ENCODE data around the gene SECTM1.
"Not testable (repeated sequence)": the region's sequence is repeated elsewhere in the genome, so short reads cannot be mapped to it uniquely, and the experiment has no call there.

Gene SECTM1

DNA sequence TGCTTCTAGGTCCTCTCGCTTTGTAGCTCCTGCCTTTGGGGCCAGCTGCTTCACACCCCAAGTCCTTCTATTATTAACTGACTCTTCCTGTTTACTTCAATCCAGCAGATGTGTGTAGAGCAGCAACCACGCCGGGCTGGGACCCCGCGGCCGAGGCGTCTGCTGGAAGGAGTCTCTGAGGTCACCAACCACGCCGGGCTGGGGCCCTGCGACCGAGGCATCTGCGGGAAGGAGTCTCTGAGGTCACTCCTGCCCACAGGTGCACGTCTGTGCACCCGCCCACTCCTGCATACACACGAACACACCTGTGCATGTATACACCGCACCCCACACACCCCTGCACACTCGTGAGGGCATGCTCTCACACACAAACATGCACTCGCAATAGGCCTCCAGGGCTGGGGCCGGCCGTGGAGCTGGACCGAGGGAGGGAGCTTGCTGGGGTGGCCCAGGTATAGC is 17.7 kb upstream of the SECTM1 start:
- H3K4me3 ChIP-seq (ENCODE audit: low read depth in 1 of 2, low read length in 2 of 2) = no peak overlapping the region
- peaks cover 0 to 13% of the 10 kb centered on the region in 2 donors for H3K4me1 ChIP-seq (ENCODE audit: control insufficient read depth in 1 of 2, insufficient read depth in 2 of 2, low read length in 2 of 2)
- H3K9me3 ChIP-seq (ENCODE audit: control insufficient read depth in 1 of 2, low read length in 2 of 2) = no peaks in the 10 kb centered on the region
- H3K27me3 ChIP-seq (ENCODE audit: low read depth, low read length) = no peaks in the 10 kb centered on the region
- no peaks in the 10 kb centered on the region for H3K36me3 ChIP-seq (ENCODE audit: control insufficient read depth in 1 of 2, insufficient read depth in 2 of 2, low read length in 2 of 2)
- H3K27ac ChIP-seq (ENCODE audit: low read length) = no peak overlapping the region

DNA sequence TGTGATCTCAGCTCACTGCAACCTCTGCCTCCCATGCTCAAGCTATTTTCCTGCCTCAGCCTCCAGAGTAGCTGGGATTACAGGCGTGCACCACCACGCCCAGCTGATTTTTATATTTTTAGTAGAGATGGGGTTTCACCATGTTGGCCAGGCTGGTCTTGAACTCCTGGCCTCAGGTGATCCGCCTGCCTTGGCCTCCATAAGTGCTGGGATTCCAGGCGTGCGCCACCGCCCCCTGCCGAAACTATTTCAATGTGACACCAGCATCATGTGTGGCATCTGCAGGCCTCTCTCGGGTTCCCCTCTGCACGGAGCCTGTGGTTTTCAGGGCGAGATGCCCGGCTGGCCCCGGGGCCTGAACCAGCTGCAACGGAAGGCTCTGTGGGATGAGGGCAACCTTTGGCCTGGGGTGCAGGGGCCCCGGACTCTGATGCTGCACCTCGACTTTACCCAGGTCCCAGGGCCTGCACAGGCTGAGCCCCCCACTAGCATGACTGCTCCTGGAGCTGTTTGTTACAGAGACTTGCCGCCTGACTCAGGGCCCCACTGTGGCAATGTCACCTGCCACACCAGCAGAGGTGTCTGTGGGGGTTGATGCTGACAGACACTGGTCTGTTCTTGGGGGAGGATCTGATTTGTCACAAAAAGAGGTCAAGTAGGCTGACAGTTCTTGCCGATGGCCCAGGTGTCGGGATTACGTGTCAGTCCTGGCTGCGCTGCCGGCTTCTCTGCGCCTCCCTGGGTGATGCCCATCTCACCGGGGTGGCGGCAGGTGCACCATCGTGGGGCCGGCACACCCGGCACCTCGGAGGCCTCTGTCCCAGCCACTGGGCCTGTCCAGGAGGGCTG is 16.8 kb upstream of the SECTM1 start:
- Histone ChIP-seq H3K27ac (ENCODE audit: low read length) (no peak overlapping the region), H3K4me3 (ENCODE audit: low read depth in 1 of 2, low read length in 2 of 2) (no peak overlapping the region), H3K36me3 (ENCODE audit: control insufficient read depth in 1 of 2, insufficient read depth in 2 of 2, low read length in 2 of 2) (no peaks in the 10 kb centered on the region), H3K9me3 (ENCODE audit: control insufficient read depth in 1 of 2, low read length in 2 of 2) (no peaks in the 10 kb centered on the region), H3K4me1 (ENCODE audit: control insufficient read depth in 1 of 2, insufficient read depth in 2 of 2, low read length in 2 of 2) (peaks cover 0 to 6% of the 10 kb centered on the region in 2 donors), H3K27me3 (ENCODE audit: low read depth, low read length) (no peaks in the 10 kb centered on the region)

DNA sequence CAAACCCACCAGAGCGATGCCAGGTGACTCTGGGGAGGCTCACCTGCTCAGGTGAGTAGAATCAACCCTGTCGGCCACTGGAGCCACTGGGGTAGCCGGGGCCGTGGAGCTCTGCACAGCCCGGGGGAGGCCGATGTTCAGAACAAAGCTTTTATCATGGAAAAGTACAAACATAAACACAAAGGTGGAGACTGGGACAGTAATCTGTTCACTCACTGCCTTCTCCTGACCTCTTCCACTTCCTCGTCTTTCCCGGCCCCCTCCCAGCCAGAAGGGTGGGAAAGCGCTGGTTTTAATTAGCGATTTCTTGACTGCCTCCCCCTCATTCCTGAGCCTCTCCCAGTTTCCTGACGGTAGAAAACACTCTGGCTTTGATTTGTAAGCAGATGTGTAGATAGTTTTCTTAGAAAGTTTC is 15.7 kb upstream of the SECTM1 start:
- Histone ChIP-seq H3K27ac (ENCODE audit: low read length) (no peak overlapping the region), H3K36me3 (ENCODE audit: control insufficient read depth in 1 of 2, insufficient read depth in 2 of 2, low read length in 2 of 2) (no peaks in the 10 kb centered on the region), H3K4me1 (ENCODE audit: control insufficient read depth in 1 of 2, insufficient read depth in 2 of 2, low read length in 2 of 2) (peaks cover 0 to 6% of the 10 kb centered on the region in 2 donors), H3K27me3 (ENCODE audit: low read depth, low read length) (no peaks in the 10 kb centered on the region), H3K4me3 (ENCODE audit: low read depth in 1 of 2, low read length in 2 of 2) (no peak overlapping the region), H3K9me3 (ENCODE audit: control insufficient read depth in 1 of 2, low read length in 2 of 2) (no peaks in the 10 kb centered on the region)

DNA sequence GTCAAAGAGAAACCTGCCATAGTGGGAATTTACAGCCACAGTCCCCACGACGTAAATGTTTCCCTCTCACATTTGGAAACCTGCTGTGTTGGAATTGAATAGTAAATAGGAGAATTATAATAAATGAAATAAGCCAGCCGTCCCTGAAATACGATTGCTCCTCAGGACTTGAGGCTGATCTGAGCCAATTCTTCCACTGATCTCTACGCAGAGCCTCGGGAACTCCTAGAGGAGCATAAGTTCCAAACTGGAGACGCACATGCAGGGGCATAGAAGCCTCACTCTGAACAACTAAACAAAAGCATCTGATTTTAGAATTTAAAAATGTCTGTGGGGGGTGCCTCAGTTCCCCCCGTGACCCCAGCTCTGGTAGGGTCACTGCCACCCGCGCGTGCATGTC is 15.3 kb upstream of the SECTM1 start:
- H3K4me3 ChIP-seq (ENCODE audit: low read depth in 1 of 2, low read length in 2 of 2) = no peak overlapping the region
- H3K27me3 ChIP-seq (ENCODE audit: low read depth, low read length) = no peaks in the 10 kb centered on the region
- H3K36me3 ChIP-seq (ENCODE audit: control insufficient read depth in 1 of 2, insufficient read depth in 2 of 2, low read length in 2 of 2) = no peaks in the 10 kb centered on the region
- no peaks in the 10 kb centered on the region for H3K9me3 ChIP-seq (ENCODE audit: control insufficient read depth in 1 of 2, low read length in 2 of 2)
- H3K4me1 ChIP-seq (ENCODE audit: control insufficient read depth in 1 of 2, insufficient read depth in 2 of 2, low read length in 2 of 2) = peaks cover 0 to 6% of the 10 kb centered on the region in 2 donors
- H3K27ac ChIP-seq (ENCODE audit: low read length) = no peak overlapping the region

DNA sequence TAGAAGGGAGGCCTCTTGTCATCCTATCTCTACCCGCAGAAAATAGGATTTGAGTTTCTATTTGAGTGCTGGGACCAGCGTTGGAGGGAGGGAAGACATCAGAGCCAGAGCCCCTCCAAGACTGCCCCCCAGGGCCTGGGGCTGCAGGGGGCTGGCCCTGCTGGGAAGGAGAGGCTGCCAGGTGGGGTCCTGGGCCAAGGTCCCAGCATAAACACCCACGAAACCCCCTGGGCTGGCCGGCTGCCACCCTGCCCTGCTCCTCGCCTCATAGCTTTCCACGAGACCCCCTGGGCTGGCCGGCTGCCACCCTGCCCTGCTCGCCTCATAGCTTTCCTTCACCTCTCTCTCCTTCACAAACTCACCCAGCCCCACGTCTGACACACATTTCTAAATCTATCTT is 14.9 kb upstream of the SECTM1 start:
- Histone ChIP-seq H3K27me3 (ENCODE audit: low read depth, low read length) (no peaks in the 10 kb centered on the region), H3K9me3 (ENCODE audit: control insufficient read depth in 1 of 2, low read length in 2 of 2) (no peaks in the 10 kb centered on the region), H3K4me3 (ENCODE audit: low read depth in 1 of 2, low read length in 2 of 2) (no peak overlapping the region), H3K4me1 (ENCODE audit: control insufficient read depth in 1 of 2, insufficient read depth in 2 of 2, low read length in 2 of 2) (peaks cover 0 to 6% of the 10 kb centered on the region in 2 donors), H3K36me3 (ENCODE audit: control insufficient read depth in 1 of 2, insufficient read depth in 2 of 2, low read length in 2 of 2) (no peaks in the 10 kb centered on the region), H3K27ac (ENCODE audit: low read length) (no peak overlapping the region)

DNA sequence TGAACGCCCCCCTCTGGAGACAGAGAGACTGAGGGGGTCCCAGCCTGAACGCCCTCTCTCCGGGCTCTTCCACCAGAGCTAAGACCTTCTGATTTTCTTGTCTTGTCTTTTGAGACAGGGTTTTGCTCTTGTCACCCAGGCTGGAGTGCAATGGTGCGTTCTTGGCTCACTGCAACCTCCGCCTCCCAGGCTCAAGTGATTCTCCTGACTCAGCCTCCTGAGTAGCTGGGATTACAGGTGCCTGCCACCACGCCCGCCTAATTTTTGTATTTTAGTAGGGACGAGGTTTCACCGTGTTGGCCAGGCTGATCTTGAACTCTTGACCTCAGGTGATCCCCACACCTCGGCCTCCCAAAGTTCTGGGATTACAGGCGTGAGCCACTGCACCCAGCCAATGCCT is 14.4 kb upstream of the SECTM1 start:
- H3K4me3 ChIP-seq (ENCODE audit: low read depth in 1 of 2, low read length in 2 of 2); H3K36me3 ChIP-seq (ENCODE audit: control insufficient read depth in 1 of 2, insufficient read depth in 2 of 2, low read length in 2 of 2); H3K27me3 ChIP-seq (ENCODE audit: low read depth, low read length); H3K27ac ChIP-seq (ENCODE audit: low read length); H3K9me3 ChIP-seq (ENCODE audit: control insufficient read depth in 1 of 2, low read length in 2 of 2); H3K4me1 ChIP-seq (ENCODE audit: control insufficient read depth in 1 of 2, insufficient read depth in 2 of 2, low read length in 2 of 2): not testable (repeated sequence)

DNA sequence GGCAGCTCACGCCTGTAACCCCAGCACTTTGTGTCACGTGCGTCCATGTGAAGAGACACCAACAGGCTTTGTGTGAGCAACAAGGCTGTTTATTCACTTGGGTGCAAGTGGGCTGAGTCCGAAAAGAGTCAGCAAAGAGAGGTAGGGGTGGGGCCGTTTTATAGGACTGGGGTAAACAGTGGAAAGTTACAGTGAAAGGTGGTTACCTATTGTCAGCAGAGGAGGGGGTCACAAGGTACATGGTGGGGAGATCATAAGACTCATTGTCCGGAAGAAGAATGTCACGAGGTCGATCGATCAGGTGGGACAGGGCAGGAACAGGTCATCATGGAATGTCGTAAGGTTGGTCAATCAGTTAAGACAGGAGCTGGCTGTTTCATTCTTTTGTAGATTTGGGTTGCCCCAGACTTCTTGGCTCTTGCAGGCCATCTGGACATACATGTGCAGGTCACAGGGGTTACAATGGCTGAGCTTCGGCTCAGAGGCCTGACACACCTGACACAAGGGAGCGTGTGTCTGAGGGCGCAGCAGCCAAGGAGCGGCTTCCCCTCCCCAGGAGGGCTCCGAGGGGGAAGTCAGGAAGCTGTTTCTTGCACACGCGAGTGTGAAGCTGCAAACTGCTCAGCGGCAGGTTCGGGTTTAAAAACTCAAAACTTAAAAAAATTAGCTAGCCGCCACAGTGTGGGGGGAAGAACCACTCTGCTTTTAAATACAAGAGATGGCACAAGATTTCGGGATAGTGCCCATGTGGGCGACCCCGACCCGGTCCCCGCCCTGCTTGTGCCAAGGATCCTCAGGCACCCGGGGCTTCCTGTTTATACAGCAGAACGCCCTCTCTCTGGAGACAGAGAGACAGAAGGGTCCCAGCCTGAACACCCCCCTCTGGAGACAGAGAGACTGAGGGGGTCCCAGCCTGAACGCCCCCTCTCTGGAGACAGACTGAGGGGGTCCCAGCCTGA is 13.1 kb upstream of the SECTM1 start:
- no peak overlapping the region for H3K4me3 ChIP-seq (ENCODE audit: low read depth in 1 of 2, low read length in 2 of 2)
- H3K36me3 ChIP-seq (ENCODE audit: control insufficient read depth in 1 of 2, insufficient read depth in 2 of 2, low read length in 2 of 2) = no peaks in the 10 kb centered on the region
- H3K9me3 ChIP-seq (ENCODE audit: control insufficient read depth in 1 of 2, low read length in 2 of 2) = no peaks in the 10 kb centered on the region
- no peaks in the 10 kb centered on the region for H3K27me3 ChIP-seq (ENCODE audit: low read depth, low read length)
- peaks cover 0 to 2% of the 10 kb centered on the region in 2 donors for H3K4me1 ChIP-seq (ENCODE audit: control insufficient read depth in 1 of 2, insufficient read depth in 2 of 2, low read length in 2 of 2)
- no peak overlapping the region for H3K27ac ChIP-seq (ENCODE audit: low read length)

DNA sequence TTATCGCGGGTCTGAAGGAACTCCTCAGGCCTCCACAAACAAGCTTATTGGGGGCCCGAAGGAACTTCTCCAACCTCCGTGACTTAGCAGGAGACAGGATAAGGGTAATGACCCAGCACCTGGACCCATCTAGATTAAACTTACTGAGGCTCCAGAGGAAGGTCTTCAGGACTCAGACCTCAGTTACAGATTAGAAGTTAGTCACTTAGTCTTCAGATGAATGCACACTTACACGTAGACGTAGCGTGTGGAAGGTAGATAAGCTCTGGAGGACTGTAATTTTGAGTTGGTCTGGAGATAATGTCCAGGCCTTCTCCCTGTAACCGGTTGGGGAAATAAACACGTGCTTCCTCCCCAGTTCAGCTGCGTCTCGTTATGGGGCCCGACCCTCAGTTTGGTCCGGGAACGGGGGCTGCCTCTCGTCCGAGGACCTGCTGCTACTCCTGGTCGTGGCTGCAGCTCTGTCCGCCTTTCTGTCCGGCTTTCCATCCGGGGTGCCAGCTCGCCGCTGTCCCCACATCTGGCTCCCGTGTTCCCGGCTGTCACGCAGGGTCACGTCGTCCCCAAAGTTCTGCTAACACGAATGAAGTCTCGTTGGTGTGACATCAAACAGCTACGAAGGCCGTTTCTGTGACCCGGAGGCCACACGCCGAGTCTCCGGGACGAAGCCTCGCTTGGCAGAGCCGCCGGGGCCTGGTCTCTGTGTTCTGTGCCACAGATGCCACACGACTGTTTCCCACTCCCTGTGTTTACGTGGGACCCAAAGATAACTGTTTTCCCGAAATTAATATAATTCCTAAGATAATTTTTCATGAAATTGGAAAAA is 11.8 kb upstream of the SECTM1 start:
- H3K4me3 ChIP-seq (ENCODE audit: low read depth in 1 of 2, low read length in 2 of 2) = no peak overlapping the region
- no peak overlapping the region for H3K27ac ChIP-seq (ENCODE audit: low read length)
- no peaks in the 10 kb centered on the region for H3K36me3 ChIP-seq (ENCODE audit: control insufficient read depth in 1 of 2, insufficient read depth in 2 of 2, low read length in 2 of 2)
- no peaks in the 10 kb centered on the region for H3K4me1 ChIP-seq (ENCODE audit: control insufficient read depth in 1 of 2, insufficient read depth in 2 of 2, low read length in 2 of 2)
- no peaks in the 10 kb centered on the region for H3K27me3 ChIP-seq (ENCODE audit: low read depth, low read length)
- no peaks in the 10 kb centered on the region for H3K9me3 ChIP-seq (ENCODE audit: control insufficient read depth in 1 of 2, low read length in 2 of 2)

DNA sequence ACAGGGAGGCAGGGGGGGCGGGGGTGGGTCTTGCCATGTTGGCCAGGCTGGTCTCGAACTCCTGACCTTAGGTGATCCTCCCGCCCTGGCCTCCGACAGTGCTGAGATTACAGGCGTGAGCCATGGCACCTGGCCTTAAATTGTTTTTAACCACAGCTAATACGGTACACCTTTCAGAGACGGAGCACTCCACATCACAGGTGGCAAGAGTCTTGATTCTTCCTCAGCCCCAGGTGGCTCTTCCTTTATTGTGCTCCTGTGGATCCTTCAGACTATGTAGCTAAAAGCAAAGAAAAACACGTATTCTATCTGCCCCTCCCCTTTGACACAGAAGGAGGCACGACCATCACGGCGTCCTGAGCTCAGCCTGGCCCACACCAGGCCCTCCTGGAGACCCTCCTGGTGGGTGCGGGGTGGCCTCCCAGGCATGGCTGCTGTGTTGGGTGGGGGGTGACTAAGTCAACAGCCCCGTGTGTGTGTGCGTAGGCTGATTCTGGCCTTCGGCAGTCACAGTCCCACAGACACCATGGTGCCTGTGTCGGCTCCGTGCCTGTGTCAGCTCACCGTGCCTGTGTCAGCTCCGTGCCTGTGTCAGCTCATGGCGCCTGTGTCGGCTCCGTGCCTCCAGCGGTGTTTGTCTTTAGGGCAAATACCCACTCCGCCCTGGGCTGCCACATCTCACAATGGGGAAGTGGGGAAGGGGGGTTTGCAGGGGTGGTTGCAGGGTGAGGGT is 10.8 kb upstream of the SECTM1 start:
- H3K4me1 ChIP-seq (ENCODE audit: control insufficient read depth in 1 of 2, insufficient read depth in 2 of 2, low read length in 2 of 2) = peaks cover 0 to 4% of the 10 kb centered on the region in 2 donors
- H3K9me3 ChIP-seq (ENCODE audit: control insufficient read depth in 1 of 2, low read length in 2 of 2) = no peaks in the 10 kb centered on the region
- no peaks in the 10 kb centered on the region for H3K27me3 ChIP-seq (ENCODE audit: low read depth, low read length)
- no peaks in the 10 kb centered on the region for H3K36me3 ChIP-seq (ENCODE audit: control insufficient read depth in 1 of 2, insufficient read depth in 2 of 2, low read length in 2 of 2)
- H3K27ac ChIP-seq (ENCODE audit: low read length) = no peak overlapping the region
- no peak overlapping the region for H3K4me3 ChIP-seq (ENCODE audit: low read depth in 1 of 2, low read length in 2 of 2)

DNA sequence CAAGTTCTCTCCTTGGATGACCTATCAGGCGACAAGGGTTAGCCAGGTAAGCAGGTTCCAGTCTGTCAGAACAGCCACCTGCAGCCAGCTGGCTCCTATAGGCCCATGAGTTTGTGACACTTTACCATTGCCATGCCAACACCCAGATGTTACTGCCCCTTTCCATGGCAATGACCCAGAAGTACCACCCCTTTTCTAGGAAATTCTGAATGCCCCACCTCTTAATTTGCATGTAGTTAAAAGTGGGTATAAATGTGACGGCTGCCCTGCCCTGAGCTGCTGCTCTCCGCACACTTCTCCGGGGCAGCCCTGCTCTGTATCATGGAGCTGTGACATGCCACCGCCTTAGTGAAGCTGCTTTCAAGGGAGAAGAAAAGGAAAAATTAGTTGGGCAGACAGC is 10.0 kb upstream of the SECTM1 start:
- no peaks in the 10 kb centered on the region for H3K9me3 ChIP-seq (ENCODE audit: control insufficient read depth in 1 of 2, low read length in 2 of 2)
- H3K4me1 ChIP-seq (ENCODE audit: control insufficient read depth in 1 of 2, insufficient read depth in 2 of 2, low read length in 2 of 2) = peaks cover 0 to 5% of the 10 kb centered on the region in 2 donors
- no peaks in the 10 kb centered on the region for H3K27me3 ChIP-seq (ENCODE audit: low read depth, low read length)
- H3K27ac ChIP-seq (ENCODE audit: low read length) = no peak overlapping the region
- H3K36me3 ChIP-seq (ENCODE audit: control insufficient read depth in 1 of 2, insufficient read depth in 2 of 2, low read length in 2 of 2) = no peaks in the 10 kb centered on the region
- H3K4me3 ChIP-seq (ENCODE audit: low read depth in 1 of 2, low read length in 2 of 2) = no peak overlapping the region
